ENCODE measurements around the gene C18orf63.

Gene C18orf63

DNA sequence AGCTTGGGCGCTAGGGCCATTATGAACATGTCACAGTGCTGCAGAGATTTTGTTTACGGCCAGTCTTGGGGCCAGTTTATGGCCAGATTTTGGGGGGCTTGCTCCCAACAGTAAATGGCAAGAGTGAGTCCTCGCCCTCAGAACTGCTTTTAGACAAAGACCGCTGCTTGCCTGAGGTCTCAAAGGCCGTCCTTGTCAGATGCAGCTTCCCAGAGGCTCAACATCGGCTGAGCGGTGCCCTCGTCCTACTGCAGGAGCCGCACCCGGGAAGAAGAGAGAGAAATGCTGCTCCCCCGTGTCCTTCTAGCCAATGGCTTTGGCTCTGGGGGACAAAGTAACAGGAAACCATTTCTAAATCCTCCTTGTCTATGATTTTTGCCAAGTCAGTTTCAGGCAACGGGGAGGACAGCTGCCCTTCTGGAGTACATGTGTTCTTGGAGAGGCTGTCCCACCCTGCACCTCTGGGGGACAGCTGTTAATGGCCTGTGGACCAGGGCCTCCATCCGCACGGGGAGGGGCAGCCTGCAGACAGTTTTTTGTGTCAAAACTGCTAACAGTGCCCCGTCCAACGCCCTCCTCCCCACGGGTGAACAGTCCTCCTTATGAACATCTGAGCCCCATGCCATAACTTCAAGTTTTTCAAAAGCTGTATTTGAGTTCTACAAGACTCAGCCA is 66.1 kb downstream of the C18orf63 start:
- DNase-seq: no peak

- no peak for DNase-seq
These were observed 66.9 kb downstream of the C18orf63 start for GRCh38 chr18:74382481-74383017.

DNA sequence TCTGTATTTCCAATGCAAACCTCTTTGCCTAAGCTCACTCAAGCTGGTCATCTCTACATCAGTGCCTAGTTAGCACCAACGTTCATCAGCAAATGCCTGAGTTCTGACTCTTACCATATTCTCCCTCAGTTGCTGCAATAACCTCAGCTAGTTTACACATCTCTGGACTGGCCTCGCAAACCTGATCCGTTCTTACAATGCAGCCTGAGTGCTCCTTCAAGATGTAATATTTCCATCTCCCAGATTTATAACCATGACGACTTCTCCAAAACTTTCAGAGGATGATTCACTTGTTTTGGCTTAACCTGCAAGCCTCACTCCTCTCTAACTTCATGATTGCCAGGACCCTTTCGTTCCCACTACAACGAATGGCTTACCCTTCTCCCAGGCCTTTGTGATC is 71.7 kb downstream of the C18orf63 start:
- DNase-seq: no peak

GRCh38 chr18:74388227-74388626 is 72.6 kb downstream of the C18orf63 start:
- no peak for DNase-seq

- no peak for DNase-seq
These were observed 73.7 kb downstream of the C18orf63 start for GRCh38 chr18:74389171-74389927.

DNA sequence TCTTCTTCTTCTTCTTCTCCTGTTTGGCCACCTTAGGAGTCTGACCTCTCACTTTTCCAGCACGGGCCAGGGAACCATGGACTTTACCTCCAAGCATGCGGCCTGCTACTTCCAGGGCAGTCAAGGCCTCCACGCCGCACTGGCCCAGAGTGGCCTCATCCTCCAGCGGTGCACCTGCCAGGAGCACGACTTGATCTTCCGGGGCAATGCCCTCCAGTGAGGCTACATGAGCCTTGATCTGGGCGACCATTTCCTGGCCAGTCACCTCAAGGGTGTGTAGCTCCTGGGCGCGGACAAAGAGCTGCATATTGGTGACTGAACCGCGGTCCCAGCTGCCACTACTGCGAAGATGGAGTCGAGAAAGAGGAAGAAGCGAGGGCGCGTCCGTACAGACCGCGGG is 74.4 kb downstream of the C18orf63 start:
- no peak for DNase-seq

DNA sequence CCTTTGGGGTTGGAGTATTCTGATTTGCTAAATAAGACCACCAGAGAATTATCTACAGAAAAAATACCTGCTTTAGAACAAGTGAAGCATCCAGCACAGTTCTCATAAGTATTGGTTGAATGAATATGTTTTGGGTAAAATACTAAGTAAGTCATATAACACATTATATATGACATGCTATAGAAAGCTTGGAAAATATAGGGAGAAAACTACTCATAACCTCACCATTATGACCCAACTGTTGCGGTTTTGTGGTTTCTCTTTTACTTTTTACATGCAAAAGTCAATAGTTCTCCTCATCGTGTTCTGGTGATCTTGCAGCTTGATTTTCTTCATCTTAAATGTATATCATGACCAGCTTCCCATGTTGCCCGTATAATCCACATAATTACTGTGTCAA is 75.3 kb downstream of the C18orf63 start:
- no peak for DNase-seq

DNA sequence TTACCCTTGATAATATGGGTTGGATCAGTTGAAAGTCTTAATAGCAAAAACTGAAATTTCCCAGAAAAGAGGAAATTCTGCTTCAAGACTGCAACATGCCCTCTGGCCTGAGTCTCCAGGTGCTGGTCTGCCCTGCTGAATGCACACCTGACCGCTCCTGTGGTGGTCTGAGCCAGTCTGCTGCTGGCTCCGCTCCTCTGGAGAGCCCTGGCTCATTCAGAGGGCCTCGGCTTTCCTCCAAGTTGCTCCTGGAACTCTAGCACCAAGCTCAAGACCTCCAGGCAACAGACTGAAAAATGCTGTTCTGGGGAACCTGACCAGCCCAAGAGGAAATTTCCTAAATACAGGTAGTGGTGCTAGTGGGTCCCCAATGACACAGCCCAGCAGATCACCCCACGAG is 76.7 kb downstream of the C18orf63 start:
- DNase-seq: no peak

DNA sequence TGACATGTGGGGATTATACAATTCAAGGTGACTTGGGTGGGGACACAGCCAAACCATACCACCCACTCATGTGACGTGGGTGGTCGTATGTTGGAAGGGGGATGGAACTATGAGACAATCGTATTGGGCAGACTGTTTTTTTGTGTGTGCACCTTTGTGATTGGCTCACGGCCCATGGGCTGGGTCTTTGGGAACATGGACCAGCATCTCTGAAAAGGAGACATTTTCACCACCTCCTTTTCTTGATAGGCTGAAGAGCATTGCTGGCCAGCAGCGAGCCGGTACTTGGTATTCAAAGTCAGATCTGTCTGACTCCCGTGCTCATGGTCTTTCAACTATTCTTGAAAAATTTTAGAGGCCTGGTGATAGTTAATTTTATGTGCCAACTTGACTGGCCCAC is 79.4 kb downstream of the C18orf63 start:
- DNase-seq: no peak

DNA sequence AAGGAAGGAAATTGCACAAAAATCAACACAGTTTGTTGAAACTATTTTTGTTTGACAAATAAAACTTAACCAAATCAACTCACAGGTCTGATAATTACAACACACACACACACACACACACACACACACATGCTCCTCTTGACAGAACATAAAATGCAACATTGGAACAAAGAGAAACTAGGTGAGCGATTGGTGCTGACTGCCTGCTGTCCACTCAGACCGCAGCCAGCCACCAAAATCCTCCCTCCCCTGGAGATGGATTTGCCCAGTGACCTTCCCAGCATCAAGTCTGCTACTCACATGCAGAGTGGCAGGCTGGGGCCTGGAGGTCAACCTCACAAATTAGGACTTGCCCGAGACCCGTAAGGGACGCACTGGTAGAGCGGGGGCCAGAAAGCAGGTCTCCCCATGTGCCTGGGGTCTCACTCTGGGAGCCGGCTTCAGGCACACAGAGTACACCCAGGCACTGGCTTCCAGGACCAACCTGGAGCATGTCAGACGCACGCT is 80.1 kb downstream of the C18orf63 start:
- DNase-seq: no peak

GRCh38 chr18:74396171-74397169 is 80.8 kb downstream of the C18orf63 start:
- no peak for DNase-seq

DNA sequence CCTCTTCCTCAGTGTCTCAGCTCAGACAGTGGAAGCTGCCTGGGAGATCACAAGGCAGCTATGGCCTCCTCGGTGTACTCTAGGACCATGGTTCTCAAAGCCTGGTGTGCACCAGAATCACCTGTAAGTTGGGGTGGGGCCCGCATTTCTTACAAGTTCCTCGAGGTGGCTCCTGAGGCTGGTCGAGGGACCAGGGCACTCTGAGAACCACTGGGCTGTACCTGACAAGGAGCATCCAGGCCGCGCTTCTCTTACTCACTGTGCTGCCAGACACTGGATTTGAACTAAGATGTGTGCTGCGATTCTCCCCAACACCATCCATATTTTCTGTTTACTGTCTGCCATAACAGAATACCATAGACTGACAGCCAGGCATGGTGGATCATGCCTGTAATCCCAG is 81.9 kb downstream of the C18orf63 start:
- DNase-seq: no peak

- no peak for DNase-seq
These were observed 83.7 kb downstream of the C18orf63 start for GRCh38 chr18:74399091-74399887.

- DNase-seq: no peak
These were observed 85.2 kb downstream of the C18orf63 start for GRCh38 chr18:74400813-74401212.

- DNase-seq: no peak
These were observed 87.3 kb downstream of the C18orf63 start for GRCh38 chr18:74402806-74403433.

- DNase-seq: no peak
These were observed 92.2 kb downstream of the C18orf63 start for GRCh38 chr18:74407888-74408287.
